ENCODE measurements around the gene TRMO.
A peak's percentile ranks its signal among the peaks of the same experiment; 100 is the strongest.

TRMO gene

GRCh38 chr9:97903177-97903576 lies 19.1 kb downstream of the TRMO start:
- DNase-seq (ENCODE audit: low spot score) = no peak

- no peak for DNase-seq (ENCODE audit: low spot score)
These were observed 21.3 kb downstream of the TRMO start for GRCh38 chr9:97900738-97901565.

GRCh38 chr9:97900103-97900737 lies 22.1 kb downstream of the TRMO start:
- no peak for DNase-seq (ENCODE audit: low spot score)

GRCh38 chr9:97895695-97896332 lies 26.5 kb downstream of the TRMO start:
- DNase-seq (ENCODE audit: low spot score) = no peak

- no peak for DNase-seq (ENCODE audit: low spot score)
These were observed 27.1 kb downstream of the TRMO start for GRCh38 chr9:97895211-97895610.

- DNase-seq (ENCODE audit: low spot score) = no peak
These were observed 29.9 kb downstream of the TRMO start for GRCh38 chr9:97892421-97892820.

- DNase-seq (ENCODE audit: low spot score) = no peak
These were observed 30.6 kb downstream of the TRMO start for GRCh38 chr9:97891736-97892135.

- DNase-seq (ENCODE audit: low spot score) = peak; percentile 70
These were observed 32.1 kb downstream of the TRMO start for GRCh38 chr9:97889941-97890887.

GRCh38 chr9:97880336-97880735 lies 42.0 kb downstream of the TRMO start:
- DNase-seq (ENCODE audit: low spot score) = no peak

- no peak for DNase-seq (ENCODE audit: low spot score)
These were observed 46.2 kb downstream of the TRMO start for GRCh38 chr9:97876061-97876460.

GRCh38 chr9:97875111-97875510 lies 47.2 kb downstream of the TRMO start:
- DNase-seq (ENCODE audit: low spot score) = no peak

GRCh38 chr9:97874624-97875023 lies 47.7 kb downstream of the TRMO start:
- no peak for DNase-seq (ENCODE audit: low spot score)

- DNase-seq (ENCODE audit: low spot score) = no peak
These were observed 48.4 kb downstream of the TRMO start for GRCh38 chr9:97873882-97874281.

- DNase-seq (ENCODE audit: low spot score) = no peak
These were observed 48.9 kb downstream of the TRMO start for GRCh38 chr9:97873425-97873824.

GRCh38 chr9:97868859-97869258 lies 53.4 kb downstream of the TRMO start:
- DNase-seq (ENCODE audit: low spot score) = no peak

- DNase-seq (ENCODE audit: low spot score) = no peak
These were observed 55.5 kb downstream of the TRMO start for GRCh38 chr9:97866848-97867247.

GRCh38 chr9:97866300-97866699 lies 56.0 kb downstream of the TRMO start:
- DNase-seq (ENCODE audit: low spot score) = no peak

GRCh38 chr9:97864396-97864795 lies 57.9 kb downstream of the TRMO start:
- no peak for DNase-seq (ENCODE audit: low spot score)

GRCh38 chr9:97863314-97863713 lies 59.0 kb downstream of the TRMO start:
- no peak for DNase-seq (ENCODE audit: low spot score)

- DNase-seq (ENCODE audit: low spot score) = no peak
These were observed 61.2 kb downstream of the TRMO start for GRCh38 chr9:97861148-97861475.

- no peak for DNase-seq (ENCODE audit: low spot score)
These were observed 61.7 kb downstream of the TRMO start for GRCh38 chr9:97860451-97861147.

- DNase-seq (ENCODE audit: low spot score) = no peak
These were observed 63.0 kb downstream of the TRMO start for GRCh38 chr9:97859346-97859745.

All from ecto neural progenitor cell (in vitro differentiated cells).